Trophoblast cell (in vitro differentiated cells and primary cell): ENCODE measurements around the gene APBA2.

Experiments
- DNase-seq, 2 donors: peaks; one replicate each; pipeline ENCODE4 v3.0.0-alpha.2; 2016
- H2AFZ ChIP-seq: 2 replicates; pipeline ENCODE4 v1.6.1; 2013; ENCODE audit warnings: low read length, moderate library complexity, mild to moderate bottlenecking; ENCODE audit not compliant: insufficient read depth, poor library complexity
- H2AK5ac ChIP-seq: 2 replicates; pipeline ENCODE4 v1.6.1; 2013; ENCODE audit warnings: mild to moderate bottlenecking, low read length
- H2BK120ac ChIP-seq: 2 replicates; pipeline ENCODE4 v1.6.1; 2013; ENCODE audit warnings: low read length, mild to moderate bottlenecking, moderate library complexity; ENCODE audit not compliant: insufficient read depth, poor library complexity
- H2BK12ac ChIP-seq: 2 replicates; pipeline ENCODE4 v1.6.1; 2013; ENCODE audit warnings: mild to moderate bottlenecking, low read length, moderate library complexity
- H2BK5ac ChIP-seq: 2 replicates; pipeline ENCODE4 v1.6.1; 2013; ENCODE audit warnings: low read length, low read depth, moderate library complexity, mild to moderate bottlenecking; ENCODE audit not compliant: poor library complexity
- H3K14ac ChIP-seq: 2 replicates; pipeline ENCODE4 v1.6.1; 2013; ENCODE audit warnings: mild to moderate bottlenecking, low read length
- H3K18ac ChIP-seq: 2 replicates; pipeline ENCODE4 v1.6.1; 2013; ENCODE audit warnings: mild to moderate bottlenecking, low read length
- H3K23ac ChIP-seq: 2 replicates; pipeline ENCODE4 v1.6.1; 2013; ENCODE audit warnings: low read length
- H3K27ac ChIP-seq: 2 replicates; pipeline ENCODE4 v1.5.1; 2013; ENCODE audit warnings: low read depth, mild to moderate bottlenecking, inconsistent platforms, low read length, moderate library complexity
- H3K27me3 ChIP-seq: 2 replicates; pipeline ENCODE4 v1.6.1; 2013; ENCODE audit warnings: inconsistent platforms, mild to moderate bottlenecking, low read length, moderate library complexity; ENCODE audit not compliant: insufficient read depth
- H3K36me3 ChIP-seq, 2 experiments: 1 replicate in 1 of 2; 2 replicates in 1 of 2; pipeline ENCODE4 v1.6.1; 2013; ENCODE audit warnings: low read length in 2 of 2, mild to moderate bottlenecking in 2 of 2, moderate library complexity in 1 of 2; ENCODE audit not compliant: insufficient read depth in 2 of 2, control insufficient read depth in 1 of 2
- H3K4ac ChIP-seq: 2 replicates; pipeline ENCODE4 v1.6.1; 2013; ENCODE audit warnings: low read depth, mild to moderate bottlenecking, low read length, moderate library complexity
- H3K4me1 ChIP-seq, 2 experiments: 1 replicate in 1 of 2; 2 replicates in 1 of 2; pipeline ENCODE4 v1.6.1; 2013; ENCODE audit warnings: low read length in 2 of 2, mild to moderate bottlenecking in 2 of 2, moderate library complexity in 1 of 2; ENCODE audit not compliant: insufficient read depth in 2 of 2, control insufficient read depth in 1 of 2
- H3K4me2 ChIP-seq: 2 replicates; pipeline ENCODE4 v1.6.1; 2013; ENCODE audit warnings: inconsistent platforms, mild to moderate bottlenecking, low read length, moderate library complexity
- H3K4me3 ChIP-seq: 2 replicates; pipeline ENCODE4 v1.5.1; 2013; ENCODE audit warnings: mild to moderate bottlenecking, low read depth, low read length, inconsistent platforms
- H3K79me1 ChIP-seq: one replicate; pipeline ENCODE4 v1.6.1; 2013; ENCODE audit warnings: low read length
- H3K79me2 ChIP-seq: 2 replicates; pipeline ENCODE4 v1.6.1; 2013; ENCODE audit warnings: low read length, mild to moderate bottlenecking; ENCODE audit not compliant: control insufficient read depth, insufficient read depth, poor library complexity
- H3K9ac ChIP-seq: 2 replicates; pipeline ENCODE4 v1.6.1; 2013; ENCODE audit warnings: mild to moderate bottlenecking, low read length
- H3K9me3 ChIP-seq: 2 replicates; pipeline ENCODE4 v1.6.1; 2013; ENCODE audit warnings: low read depth, mild to moderate bottlenecking, control low read depth, inconsistent platforms, low read length; ENCODE audit not compliant: insufficient read depth
- H4K12ac ChIP-seq: 2 replicates; pipeline ENCODE4 v1.6.1; 2013; ENCODE audit warnings: low read depth, mild to moderate bottlenecking, low read length, moderate library complexity
- H4K8ac ChIP-seq: 2 replicates; pipeline ENCODE4 v1.6.1; 2013; ENCODE audit warnings: low read depth, mild to moderate bottlenecking, low read length, moderate library complexity
- H4K91ac ChIP-seq: one replicate; pipeline ENCODE4 v1.6.1; 2013; ENCODE audit warnings: low read depth, mild to moderate bottlenecking, low read length, moderate library complexity
- WGBS: extraction: QIAGEN DNeasy Blood & Tissue Kit; methylation state at CpG from one replicate; pipeline ENCODE4 v1.1.7; 2013; ENCODE audit warnings: missing lambda C conversion rate; ENCODE audit not compliant: insufficient read length, insufficient coverage; ENCODE audit errors: extremely low coverage; 5-methylcytosine and 5-hydroxymethylcytosine counted together

Gene APBA2

DNA sequence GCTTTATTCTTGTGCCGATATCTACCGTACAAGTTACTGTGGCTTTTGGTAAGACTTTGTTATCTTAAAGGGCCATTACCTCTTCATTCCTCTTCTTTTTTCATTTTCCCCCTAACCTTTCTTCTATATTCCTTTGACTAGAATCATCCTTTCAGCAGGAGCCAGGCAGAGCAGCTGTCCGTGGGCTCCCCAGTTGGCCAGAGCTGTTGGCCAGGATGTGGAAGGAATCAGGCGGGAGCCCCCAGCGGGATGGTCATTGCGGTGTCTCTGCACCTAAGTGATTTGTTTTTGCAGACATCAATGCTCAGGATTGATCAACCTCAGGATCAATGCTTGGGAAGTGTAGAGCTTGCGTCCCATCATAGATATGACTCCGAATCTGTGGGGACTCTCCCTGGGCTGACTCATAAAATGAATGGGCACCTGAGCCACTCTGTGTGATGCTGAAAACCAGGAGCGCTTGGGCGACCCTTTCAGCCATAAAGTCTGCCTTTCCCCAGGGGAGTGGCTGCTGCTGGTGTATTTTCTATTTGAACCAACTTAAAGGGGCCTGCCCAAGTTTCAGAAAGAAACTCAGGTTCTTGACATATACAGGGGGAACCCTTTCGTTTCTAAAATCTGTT lies 21.7 kb downstream of the APBA2 start:
- no peak overlapping the region for H3K4me3 ChIP-seq
- no peak overlapping the region for H3K18ac ChIP-seq
- no peaks in the 10 kb centered on the region for H3K79me1 ChIP-seq
- no peak overlapping the region for H2BK120ac ChIP-seq
- H3K27me3 ChIP-seq: no peaks in the 10 kb centered on the region
- no peaks in the 10 kb centered on the region for H3K79me2 ChIP-seq
- H2AFZ ChIP-seq: no peak overlapping the region
- no peak overlapping the region for H3K23ac ChIP-seq
- H3K27ac ChIP-seq: no peak overlapping the region
- no peak overlapping the region for H2AK5ac ChIP-seq
- H2BK12ac ChIP-seq: no peak overlapping the region
- no peak overlapping the region for H2BK5ac ChIP-seq
- no peaks in the 10 kb centered on the region for H3K36me3 ChIP-seq
- no peak overlapping the region for H4K12ac ChIP-seq
- H3K4ac ChIP-seq: no peak overlapping the region
- H3K9ac ChIP-seq: no peak overlapping the region
- WGBS: no CpG with 5 or more reads among the region's 11 CpGs
- H3K4me2 ChIP-seq: no peak overlapping the region
- no peaks in the 10 kb centered on the region for H3K4me1 ChIP-seq
- no peak overlapping the region for H3K14ac ChIP-seq
- no peak overlapping the region for H4K91ac ChIP-seq
- no peak for DNase-seq
- no peaks in the 10 kb centered on the region for H3K9me3 ChIP-seq
- no peak overlapping the region for H4K8ac ChIP-seq

DNA sequence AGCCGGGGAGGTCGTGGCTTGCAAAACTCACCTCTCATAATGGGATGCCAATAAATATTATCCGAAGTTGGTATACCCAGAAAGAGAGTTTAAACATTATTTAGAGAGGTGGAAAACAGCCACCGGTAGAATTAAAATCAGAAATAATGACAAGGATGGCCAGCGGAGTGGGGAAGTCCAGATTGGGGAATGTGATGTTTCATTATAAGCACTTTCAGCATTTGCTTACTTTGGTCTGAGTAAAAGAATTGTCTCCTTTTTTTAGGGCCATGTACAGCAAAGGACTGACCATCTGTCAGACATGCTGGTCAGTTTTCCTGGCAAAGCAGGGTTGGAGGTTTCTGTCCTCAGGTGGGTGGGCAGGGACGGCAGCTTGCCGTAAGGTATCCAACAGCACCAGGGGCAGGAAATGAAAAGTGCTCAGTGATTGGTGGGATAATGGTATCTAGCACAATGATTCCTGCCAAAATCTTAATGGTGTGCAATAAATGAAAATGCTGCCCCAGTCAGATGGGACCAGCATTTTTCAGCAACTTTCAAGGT lies 24.3 kb downstream of the APBA2 start:
- Histone ChIP-seq H2BK120ac (no peak overlapping the region), H3K79me2 (no peaks in the 10 kb centered on the region), H2BK12ac (no peak overlapping the region), H3K23ac (no peak overlapping the region), H3K27me3 (no peaks in the 10 kb centered on the region), H3K79me1 (no peaks in the 10 kb centered on the region), H3K4me2 (no peak overlapping the region), H3K4me3 (no peak overlapping the region), H3K27ac (no peak overlapping the region), H2BK5ac (no peak overlapping the region), H3K9ac (no peak overlapping the region), H4K12ac (no peak overlapping the region), H3K4ac (no peak overlapping the region), H3K36me3 (no peaks in the 10 kb centered on the region), H3K9me3 (peaks cover 4% of the 10 kb centered on the region), H4K8ac (no peak overlapping the region), H3K4me1 (no peaks in the 10 kb centered on the region), H3K14ac (no peak overlapping the region), H2AFZ (no peak overlapping the region), H2AK5ac (no peak overlapping the region), H4K91ac (no peak overlapping the region), H3K18ac (no peak overlapping the region)
- DNase-seq: no peak
- WGBS: no CpG with 5 or more reads among the region's 7 CpGs

DNA sequence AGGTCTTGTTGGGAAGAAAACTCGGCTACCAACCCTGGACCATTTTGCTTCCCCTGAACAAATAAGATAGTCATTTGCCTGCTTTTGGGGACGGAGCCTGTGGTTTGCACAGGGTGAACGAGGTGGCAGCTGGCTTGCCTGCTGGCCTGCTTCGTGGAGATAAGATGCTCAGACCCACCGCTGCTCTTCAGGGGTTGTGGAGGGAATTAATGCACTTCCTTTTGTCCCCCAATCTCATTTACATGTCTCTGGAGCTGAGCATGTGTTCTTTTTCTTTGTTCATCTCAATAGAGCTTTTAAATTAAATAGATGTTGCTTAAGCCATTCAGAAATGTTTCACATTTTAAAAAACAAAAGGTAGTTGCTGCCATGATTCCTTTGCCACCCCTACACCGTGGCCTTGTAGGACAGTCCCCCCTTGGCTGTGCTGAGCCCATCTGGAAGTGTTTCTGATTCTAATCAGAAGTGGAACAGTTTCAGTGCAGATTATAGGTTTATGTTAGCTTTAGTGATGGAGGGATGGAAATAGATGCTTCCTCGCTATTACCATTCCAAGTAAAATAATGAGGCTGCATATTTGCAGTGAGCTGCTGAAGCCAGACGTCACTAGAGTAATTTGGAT lies 25.6 kb downstream of the APBA2 start:
- Histone ChIP-seq H3K79me2 (no peaks in the 10 kb centered on the region), H3K4ac (no peak overlapping the region), H3K9ac (no peak overlapping the region), H4K8ac (no peak overlapping the region), H3K4me3 (no peak overlapping the region), H2BK12ac (no peak overlapping the region), H3K27me3 (no peaks in the 10 kb centered on the region), H3K36me3 (no peaks in the 10 kb centered on the region), H3K79me1 (no peaks in the 10 kb centered on the region), H4K12ac (no peak overlapping the region), H2BK5ac (no peak overlapping the region), H2AFZ (no peak overlapping the region), H3K4me1 (no peaks in the 10 kb centered on the region), H2AK5ac (no peak overlapping the region), H2BK120ac (no peak overlapping the region), H3K14ac (no peak overlapping the region), H3K27ac (no peak overlapping the region), H3K9me3 (peaks cover 6% of the 10 kb centered on the region), H4K91ac (no peak overlapping the region), H3K23ac (no peak overlapping the region), H3K18ac (no peak overlapping the region), H3K4me2 (no peak overlapping the region)
- DNase-seq: no peak
- no CpG with 5 or more reads among the region's 8 CpGs for WGBS

DNA sequence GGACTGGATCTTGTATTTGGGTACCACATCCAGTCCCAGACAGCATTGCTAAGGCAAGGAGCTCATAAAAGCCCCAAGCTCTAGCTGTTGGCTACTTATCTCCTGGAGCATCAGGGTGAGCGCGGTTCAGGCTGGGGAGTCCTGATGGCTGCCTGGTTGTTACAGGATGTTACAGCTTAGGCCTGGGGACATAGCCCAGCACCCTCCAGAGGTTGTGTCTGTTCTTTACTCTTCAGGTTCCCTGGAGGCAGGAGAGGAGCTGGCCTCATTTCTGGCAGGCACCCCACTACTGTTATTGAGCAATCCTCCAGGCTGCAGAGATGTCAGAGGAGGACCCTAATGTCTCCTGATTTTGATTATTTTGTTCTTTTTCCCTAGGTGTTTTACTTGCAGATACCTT lies 26.6 kb downstream of the APBA2 start:
- WGBS: no CpG with 5 or more reads among the region's 2 CpGs
- Histone ChIP-seq H4K8ac (no peak overlapping the region), H3K79me2 (no peaks in the 10 kb centered on the region), H3K4me3 (no peak overlapping the region), H4K91ac (no peak overlapping the region), H3K18ac (no peak overlapping the region), H3K4me1 (no peaks in the 10 kb centered on the region), H3K14ac (no peak overlapping the region), H2BK5ac (no peak overlapping the region), H3K9ac (no peak overlapping the region), H3K9me3 (peaks cover 6% of the 10 kb centered on the region), H3K27me3 (no peaks in the 10 kb centered on the region), H3K4me2 (no peak overlapping the region), H2BK12ac (no peak overlapping the region), H3K23ac (no peak overlapping the region), H2AK5ac (no peak overlapping the region), H4K12ac (no peak overlapping the region), H3K27ac (no peak overlapping the region), H3K4ac (no peak overlapping the region), H2AFZ (no peak overlapping the region), H2BK120ac (no peak overlapping the region), H3K36me3 (no peaks in the 10 kb centered on the region), H3K79me1 (no peaks in the 10 kb centered on the region)
- DNase-seq: no peak
